HL-60/S4 treated with retinoic acid at 250 ng/mL for 4 days and 3 days (cell line): ENCODE data around the gene ERVK3-1.
"Not testable (repeated sequence)": the region's sequence is repeated elsewhere in the genome, so short reads cannot be mapped to it uniquely, and the experiment has no call there.

Experiments used
- in situ Hi-C: fragments of 300-500 bp; cut with MboI; formaldehyde crosslinking; loops from 2 replicates; pipeline ENCODE4 v1.7.0; 2022; ENCODE audit warnings: low sequenced_read_pairs

The ERVK3-1 gene

DNA sequence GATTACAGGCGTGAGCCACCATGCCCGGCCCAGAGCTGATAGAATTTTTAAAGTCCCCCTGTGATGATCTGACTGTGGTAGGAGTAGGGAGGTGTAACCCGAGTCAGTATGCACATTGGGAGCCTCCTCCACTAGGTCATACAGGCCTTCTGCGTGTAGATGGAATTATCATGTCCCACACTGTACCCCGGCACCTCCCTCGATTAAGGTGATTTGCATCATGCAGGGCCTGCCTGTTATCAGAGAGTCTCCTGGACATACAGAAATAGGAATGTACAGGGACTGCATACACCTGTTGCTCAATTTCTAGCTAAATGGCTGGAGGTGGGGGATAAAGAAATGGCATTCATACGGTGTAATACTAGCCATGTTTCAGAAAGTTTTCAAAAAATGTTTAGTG lies 922 bp upstream of the ERVK3-1 start:
- in situ Hi-C loops = no loop called here

GRCh38 chr19:58304748-58305064 lies 471 bp upstream of the ERVK3-1 start:
- in situ Hi-C loops = no loop called here

GRCh38 chr19:58305932-58306323 lies 751 bp downstream of the ERVK3-1 start:
- in situ Hi-C loops = no loop called here

DNA sequence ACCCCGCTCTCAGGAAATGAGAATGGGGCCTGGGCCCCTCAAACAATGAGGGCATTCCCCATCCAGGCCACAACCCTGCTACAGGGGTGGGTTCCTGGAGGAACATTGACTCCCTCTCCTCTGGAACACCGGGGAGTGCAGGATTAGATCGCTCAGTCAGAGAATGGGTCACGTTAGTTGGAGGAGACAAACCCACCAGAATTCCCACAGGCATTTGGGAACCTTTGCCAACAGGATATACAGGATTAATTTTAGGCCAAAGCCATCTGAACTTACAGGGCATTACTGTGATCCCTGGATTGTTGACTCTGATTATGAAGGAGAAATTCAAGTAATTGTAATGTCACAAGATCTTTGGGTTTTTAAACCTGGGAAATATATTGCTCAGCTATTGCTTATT lies 2.6 kb downstream of the ERVK3-1 start:
- in situ Hi-C loops = no loop called here

DNA sequence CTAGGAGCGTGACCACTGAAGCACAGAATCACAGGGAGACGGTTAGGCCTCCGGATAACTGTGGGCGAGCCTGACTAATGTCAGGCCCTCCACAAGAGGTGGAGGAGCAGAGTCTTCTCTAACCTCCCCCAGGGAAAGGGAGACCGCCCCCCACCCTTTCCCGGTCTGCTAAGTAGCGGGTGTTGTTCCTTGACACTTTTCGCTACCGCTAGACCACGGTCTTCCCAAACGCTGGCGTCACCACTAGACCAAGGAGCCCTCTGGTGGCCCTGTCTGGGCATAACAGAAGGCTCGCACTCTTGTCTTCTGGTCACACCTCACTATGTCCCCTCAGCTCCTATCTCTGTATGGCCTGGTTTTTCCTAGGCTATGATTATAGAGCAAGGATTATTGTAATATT lies 5.5 kb downstream of the ERVK3-1 start:
- in situ Hi-C loops = not testable (repeated sequence)

GRCh38 chr19:58311345-58311865 lies 6.2 kb downstream of the ERVK3-1 start:
- in situ Hi-C loops = no loop called here

GRCh38 chr19:58315580-58315979 lies 10.4 kb downstream of the ERVK3-1 start:
- in situ Hi-C loops = no loop called here

GRCh38 chr19:58317476-58318072 lies 12.4 kb downstream of the ERVK3-1 start:
- in situ Hi-C loops = no loop called here

- in situ Hi-C loops = no loop called here
Observed at GRCh38 chr19:58318297-58318696, 13.1 kb downstream of the ERVK3-1 start.

- in situ Hi-C loops = no loop called here
Observed at GRCh38 chr19:58319241-58319640, 14.1 kb downstream of the ERVK3-1 start.

- in situ Hi-C loops = no loop called here
Observed at GRCh38 chr19:58325311-58326022, 20.3 kb downstream of the ERVK3-1 start.

- in situ Hi-C loops = no loop called here
Observed at GRCh38 chr19:58326501-58326913, 21.3 kb downstream of the ERVK3-1 start.

DNA sequence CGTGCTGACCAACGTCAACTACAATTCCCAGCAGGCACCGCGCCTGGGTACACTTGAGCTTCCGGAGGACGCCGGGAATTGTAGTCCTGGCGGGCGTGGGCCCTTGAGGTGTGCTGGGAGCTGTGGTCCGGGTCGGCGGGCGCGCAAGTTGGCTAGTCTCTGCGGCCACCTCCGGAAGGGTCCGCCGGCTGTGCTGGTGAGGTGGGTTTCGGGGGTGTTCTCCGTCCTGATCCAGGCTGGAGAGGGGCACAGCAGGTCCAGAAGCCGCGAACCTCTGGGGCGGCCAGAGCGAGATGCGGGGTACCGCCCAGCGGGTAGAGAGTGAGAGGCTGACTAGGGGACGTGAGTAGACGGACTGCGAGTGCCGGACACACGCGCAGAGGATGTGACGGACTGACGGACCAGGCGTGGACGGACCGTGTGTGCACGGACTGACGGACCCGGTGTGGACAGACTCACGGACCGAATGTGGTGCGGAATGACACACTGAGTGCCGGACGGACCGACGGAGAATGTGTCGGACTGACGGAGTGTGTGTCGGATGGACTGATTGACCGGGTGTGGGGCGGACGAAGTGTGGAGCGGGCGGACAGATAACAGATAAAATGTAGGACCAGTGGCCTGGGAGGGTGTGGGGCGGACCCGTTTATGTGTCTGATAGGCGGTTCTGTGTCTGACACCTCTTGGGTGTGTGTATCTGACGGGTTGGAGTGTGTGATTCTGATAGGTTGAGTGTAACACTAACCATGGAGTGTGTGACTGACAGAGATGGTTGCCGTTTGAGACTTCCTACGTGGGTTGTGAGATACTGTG lies 21.9 kb downstream of the ERVK3-1 start, which contains the start of gene ZSCAN22:
TSS of gene ZSCAN22 (plus strand) at position 81 of the 813 bp plus-strand sequence. CDS start 7,809 bp downstream, outside the sequence.
- in situ Hi-C loops = no loop called here

DNA sequence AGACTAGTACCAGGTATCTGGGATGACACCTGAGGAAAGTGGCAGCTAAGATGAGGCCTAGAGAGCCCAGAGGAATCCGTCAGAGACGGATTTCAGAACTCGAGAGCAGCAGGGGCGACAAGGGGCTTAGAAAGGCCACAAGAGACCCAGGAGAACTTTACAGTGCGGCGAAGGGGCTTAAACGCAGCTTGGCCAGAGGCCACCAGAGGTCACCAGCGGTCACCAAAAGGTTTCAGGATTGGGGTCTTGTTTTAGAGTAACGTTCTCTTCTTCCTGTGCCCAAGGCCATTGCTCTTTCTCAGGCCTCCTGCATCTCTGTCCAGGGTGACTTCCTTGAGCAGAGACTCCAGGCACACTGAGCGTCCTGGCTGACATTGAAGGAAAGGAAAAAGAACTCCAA lies 23.8 kb downstream of the ERVK3-1 start:
- in situ Hi-C loops = no loop called here

DNA sequence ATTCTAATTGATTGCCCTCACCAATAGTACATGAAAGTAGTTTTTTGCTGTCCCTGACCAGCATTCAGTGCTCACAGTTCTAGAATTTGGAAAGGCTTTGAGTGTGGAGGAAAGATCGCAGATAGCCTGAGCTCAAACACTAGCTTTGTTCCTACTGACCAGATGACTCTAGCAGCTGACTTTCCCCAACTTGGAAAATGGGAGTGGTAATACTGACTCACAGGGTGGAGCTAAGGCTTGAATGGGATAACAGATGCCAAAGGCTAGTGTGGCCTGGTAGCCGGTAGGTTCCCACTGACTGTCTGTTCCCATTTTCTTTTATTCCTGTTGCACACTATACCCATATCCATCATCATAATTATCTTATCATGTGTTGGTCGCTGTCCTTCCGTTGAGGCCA lies 25.3 kb downstream of the ERVK3-1 start:
- in situ Hi-C loops = no loop called here

DNA sequence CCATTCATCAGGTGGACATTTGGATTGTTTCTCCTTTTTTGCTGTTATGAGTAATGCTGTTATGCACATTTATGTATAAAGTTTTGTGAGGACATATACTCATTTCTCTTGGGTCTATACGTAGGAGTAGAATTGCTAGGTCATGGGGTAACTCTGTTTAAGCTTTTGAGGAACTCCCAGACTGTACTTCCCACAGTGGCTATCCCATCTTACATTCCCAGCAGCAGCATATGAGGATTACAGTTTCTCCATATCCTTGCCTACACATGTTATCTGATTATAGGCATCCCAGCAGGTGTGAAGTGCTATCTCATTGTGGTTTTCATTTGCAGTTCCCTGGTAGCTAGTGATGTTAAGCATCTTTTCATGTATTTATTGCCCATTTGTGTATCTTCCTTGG lies 27.5 kb downstream of the ERVK3-1 start:
- in situ Hi-C loops = no loop called here

GRCh38 chr19:58334691-58335249 lies 29.6 kb downstream of the ERVK3-1 start:
- in situ Hi-C loops = no loop called here

DNA sequence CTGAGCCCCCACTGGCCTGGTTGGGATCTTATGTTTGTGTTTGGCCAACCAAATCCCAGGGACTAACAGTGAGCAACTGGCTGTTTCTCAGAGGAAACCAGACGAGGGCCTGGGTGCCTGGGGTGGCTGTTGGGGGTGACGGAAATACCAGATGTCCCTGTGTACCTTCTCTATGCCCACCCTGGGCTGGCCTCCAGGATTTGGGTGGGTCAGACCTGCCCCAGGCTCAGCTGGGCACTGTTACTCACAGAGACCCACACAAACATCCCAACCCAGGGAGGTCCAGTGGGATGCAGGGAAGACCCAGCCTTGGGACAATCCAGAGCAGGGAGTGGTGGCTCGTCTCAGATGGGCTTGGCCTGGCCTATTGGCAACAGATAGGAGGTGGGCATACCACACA lies 30.5 kb downstream of the ERVK3-1 start:
- in situ Hi-C loops = no loop called here

GRCh38 chr19:58336216-58336615 lies 31.0 kb downstream of the ERVK3-1 start:
- in situ Hi-C loops = no loop called here

DNA sequence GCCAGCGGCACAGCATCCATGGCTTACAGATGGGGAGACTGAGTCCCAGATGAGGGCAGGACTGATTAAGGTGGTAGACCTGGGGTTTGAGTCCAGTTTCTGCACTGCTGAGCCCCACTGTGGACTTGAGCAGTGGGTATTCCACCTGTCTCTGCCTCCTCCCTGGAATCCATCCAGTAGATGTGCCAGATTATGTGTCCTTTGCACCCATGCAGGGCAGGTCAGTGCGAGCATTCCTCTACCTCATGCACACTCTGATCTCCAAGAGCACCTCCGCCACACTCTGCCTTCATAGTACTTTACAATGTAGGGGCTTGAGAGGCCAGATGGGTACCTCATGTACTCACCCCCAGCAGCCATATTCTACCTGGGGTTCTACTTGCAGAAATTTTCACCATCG lies 31.6 kb downstream of the ERVK3-1 start:
- in situ Hi-C loops = no loop called here

DNA sequence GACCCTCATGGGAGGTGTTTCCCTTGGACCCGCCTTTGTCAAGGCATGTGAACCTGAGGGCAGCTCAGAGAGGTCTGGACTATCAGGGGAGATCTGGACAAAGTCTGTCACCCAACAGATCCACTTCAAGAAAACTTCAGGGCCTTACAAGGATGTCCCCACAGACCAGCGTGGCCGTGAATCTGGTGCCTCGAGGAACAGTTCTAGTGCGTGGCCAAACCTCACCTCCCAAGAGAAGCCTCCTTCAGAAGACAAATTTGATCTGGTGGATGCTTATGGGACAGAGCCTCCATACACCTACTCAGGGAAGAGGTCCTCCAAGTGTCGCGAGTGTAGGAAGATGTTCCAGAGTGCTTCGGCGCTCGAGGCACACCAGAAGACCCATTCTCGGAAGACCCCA lies 33.2 kb downstream of the ERVK3-1 start:
- in situ Hi-C loops = no loop called here
